Small intestine (tissue), 4 donors: Measurements from ENCODE around the gene IPO11. TPM values are rescaled to one million over a fixed set of nuclear protein-coding genes. Genes with fewer than 3 reads are reported as not detected.

Experiments
- polyA plus RNA-seq, 4 donors: library from polyadenylated mRNA; stranded (reverse) in 3 of 4; unstranded in 1 of 4; fragments of 200-250 nt in 3 of 4; fragments of 120-200 nt in 1 of 4; gene quantifications; one replicate each; pipeline versions ENCODE4 v1.2.1 to v1.2.3, GENCODE V29; 2013
- donor health status: healthy with polysubstance abuse.
- donor health status: Bipolar disorder and iron deficiency.
- donor health status: healthy.

The IPO11 gene
- polyA plus RNA-seq, 4 donors = 4.7 to 19.6 (median 10.9) TPM

Other genes starting within 250 kb of the IPO11 start
- gene KIF2A, start 106.6 kb upstream of the IPO11 start, polyA plus RNA-seq = 10 to 100 TPM; 10.8 to 34.9 (median 12.9) TPM
- 10 to 100 TPM in 2 of 4 donors, 1 to 10 TPM in 2; 4.9 to 23.7 (median 12.3) TPM for gene DIMT1, start 8.9 kb upstream of the IPO11 start, polyA plus RNA-seq
- 1 to 10 TPM in 3 of 4 donors, not detected in 1; 1.4 to 4.9 (median 3.0) TPM for gene LRRC70, start 166.1 kb downstream of the IPO11 start, polyA plus RNA-seq